HG02610 (cell line): ENCODE results near the gene HLA-DPA1.

ENCODE experiments used
- ATAC-seq: cut with Tn5 transposase; IDR thresholded peaks from one replicate; pipeline ENCODE4 v1.9.1; 2021; ENCODE audit warnings: mild to moderate bottlenecking, moderate library complexity; ENCODE audit not compliant: unreplicated experiment

The HLA-DPA1 gene

GRCh38 chr6:33018418-33018817 is 55.0 kb downstream of the HLA-DPA1 start:
- no peak for ATAC-seq

GRCh38 chr6:33017694-33018353 is 55.6 kb downstream of the HLA-DPA1 start:
- ATAC-seq: no peak

GRCh38 chr6:33017018-33017417 is 56.4 kb downstream of the HLA-DPA1 start:
- ATAC-seq: no peak

- ATAC-seq: no peak
Measured at GRCh38 chr6:33015798-33016197, 57.7 kb downstream of the HLA-DPA1 start.

GRCh38 chr6:33014841-33015634 is 58.4 kb downstream of the HLA-DPA1 start:
- no peak for ATAC-seq
